NCI-H146 (cell line): ENCODE results near the gene RAD51B.

Experiments used
- DNase-seq: peaks from one replicate; lab custom pipeline; 2025; lab: John Stamatoyannopoulos, UW

Gene RAD51B

DNA sequence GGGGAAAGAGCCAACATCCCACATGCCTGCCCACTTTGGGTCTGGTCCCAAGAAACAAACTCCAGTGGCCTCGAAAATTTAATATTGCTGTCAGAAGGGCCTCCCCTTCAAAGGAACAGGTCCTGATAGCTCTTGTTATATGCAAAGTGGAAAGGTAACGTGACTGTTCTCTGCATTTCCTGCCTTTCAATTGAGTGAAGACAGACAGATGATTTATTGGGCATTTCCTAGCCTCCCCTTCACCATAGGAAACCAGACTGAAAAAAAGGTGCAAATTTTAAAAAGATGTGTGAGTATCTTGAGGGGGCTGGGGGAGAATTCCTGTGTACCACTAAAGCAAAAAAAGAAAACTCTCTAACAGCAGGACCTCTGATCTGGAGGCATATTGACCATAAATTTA is 738.1 kb downstream of the RAD51B start:
- DNase-seq, result no peak

DNA sequence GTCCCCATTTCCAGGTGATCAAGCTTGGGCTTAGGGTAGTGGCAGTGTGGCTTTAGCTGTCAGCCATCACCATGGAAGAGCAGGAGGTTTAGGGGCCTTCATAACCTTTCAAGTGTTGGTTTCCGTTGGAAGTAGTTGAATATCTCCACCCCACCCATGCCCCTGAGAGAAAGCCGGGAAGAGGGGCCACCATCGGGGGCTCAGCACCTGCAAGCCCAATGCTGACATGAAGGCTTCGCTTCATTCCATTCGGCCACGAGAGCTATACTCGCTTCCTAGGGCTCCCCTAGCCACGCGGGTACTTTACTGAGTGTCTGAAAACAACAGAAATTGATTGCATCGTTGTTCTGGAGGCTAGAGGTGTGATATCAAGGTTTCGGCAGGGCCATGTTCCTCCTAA is 738.5 kb downstream of the RAD51B start:
- no peak for DNase-seq

DNA sequence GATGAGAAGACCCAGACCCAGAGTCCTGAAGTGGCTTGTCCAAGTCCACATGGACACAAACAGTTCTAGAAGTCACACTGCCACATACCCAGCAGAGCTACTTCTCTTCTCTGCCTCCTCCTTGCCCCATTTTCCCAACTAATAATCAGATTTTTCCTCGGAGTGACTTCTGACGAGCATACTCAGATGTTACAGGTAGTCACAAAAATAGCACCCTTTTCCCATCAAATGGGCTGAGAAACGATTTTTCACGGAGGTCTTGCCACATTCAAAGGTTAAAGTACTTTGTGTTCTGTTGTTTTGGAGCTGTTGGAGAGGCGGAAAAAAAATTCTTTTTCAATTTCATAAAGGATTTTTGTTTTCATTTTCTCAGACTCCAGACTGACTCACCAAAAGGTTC is 740.4 kb downstream of the RAD51B start:
- no peak for DNase-seq

DNA sequence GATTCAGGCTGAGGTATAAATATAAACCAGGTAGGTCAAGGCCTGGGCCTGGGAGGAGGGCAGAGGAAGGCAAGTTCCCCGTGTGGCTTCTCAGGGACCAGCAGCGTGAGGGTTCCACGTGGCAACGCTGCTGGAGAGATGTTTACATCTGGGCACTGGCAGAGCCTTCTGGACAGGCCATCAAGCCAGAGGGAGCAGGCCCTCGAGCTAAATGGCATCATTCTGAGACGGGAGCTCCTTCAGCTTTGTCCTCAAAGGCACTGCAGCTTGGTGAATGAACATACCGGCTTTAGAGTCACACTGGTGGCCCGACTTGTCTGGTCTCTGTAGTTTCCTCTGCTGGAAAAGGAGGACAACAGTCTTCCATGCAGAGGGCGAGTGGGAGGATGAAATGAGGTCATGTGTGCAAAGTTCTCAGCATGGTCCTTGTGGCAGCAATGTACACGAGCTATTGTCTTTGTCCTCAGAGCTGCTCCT is 742.0 kb downstream of the RAD51B start:
- DNase-seq, result no peak

DNA sequence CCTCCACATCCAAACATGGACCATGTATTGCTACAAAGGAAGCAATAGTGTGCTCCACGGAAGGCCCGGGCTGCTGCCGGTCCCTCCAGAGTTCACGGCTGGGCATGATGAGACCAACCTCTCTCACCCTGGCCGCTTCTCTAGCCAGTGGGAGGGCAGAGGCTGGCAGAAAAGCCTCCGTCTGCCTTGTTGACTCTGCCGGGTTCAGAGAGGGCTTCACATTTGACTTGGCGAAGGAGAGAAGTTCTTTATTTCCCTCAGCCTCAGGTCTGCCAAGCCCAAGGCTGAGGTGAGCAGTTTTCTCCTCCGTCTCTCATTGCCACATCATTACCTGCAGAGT is 743.3 kb downstream of the RAD51B start:
- DNase-seq, result no peak

DNA sequence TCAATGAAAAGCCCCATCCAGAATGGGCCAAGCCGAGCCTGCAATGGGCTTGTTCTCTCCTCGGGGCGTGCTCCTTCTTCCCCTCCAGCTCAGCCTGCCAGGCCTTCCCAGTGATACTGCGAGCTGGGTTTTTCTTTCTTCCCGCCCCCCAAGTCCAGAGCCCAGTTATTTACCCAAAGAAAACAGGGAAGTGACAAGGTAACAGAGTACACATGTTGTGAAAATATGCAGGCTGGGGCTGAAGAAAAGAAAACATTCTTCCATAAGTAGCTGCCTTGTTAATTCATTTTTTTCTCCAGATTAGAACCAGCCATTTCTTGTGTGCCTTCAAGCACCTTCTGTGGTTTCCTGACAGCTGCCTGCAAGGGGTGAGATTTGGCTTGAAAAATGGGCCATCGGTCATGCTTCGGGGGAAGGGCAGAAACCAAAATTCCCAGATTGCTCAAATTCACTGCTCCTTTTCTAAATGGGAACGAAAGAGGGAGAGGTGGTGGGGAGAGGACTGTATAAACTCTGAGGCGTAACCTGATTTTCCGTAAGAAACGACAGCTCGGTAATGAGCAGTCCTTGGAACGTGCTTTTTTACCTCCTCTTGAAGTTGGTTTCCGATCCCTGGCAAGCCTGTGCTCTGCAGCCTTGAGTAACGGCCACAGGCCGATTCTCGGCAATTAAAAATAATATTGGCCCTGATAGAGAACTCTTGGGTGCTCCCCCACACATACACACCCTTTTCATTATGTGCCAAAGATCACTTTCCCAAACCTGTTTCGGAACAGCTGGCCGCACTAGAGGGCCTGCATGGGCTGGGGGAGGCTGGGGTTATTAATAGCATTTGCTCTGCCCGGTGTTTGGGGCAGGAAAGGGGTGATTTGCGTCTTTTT is 743.9 kb downstream of the RAD51B start:
- no peak for DNase-seq

DNA sequence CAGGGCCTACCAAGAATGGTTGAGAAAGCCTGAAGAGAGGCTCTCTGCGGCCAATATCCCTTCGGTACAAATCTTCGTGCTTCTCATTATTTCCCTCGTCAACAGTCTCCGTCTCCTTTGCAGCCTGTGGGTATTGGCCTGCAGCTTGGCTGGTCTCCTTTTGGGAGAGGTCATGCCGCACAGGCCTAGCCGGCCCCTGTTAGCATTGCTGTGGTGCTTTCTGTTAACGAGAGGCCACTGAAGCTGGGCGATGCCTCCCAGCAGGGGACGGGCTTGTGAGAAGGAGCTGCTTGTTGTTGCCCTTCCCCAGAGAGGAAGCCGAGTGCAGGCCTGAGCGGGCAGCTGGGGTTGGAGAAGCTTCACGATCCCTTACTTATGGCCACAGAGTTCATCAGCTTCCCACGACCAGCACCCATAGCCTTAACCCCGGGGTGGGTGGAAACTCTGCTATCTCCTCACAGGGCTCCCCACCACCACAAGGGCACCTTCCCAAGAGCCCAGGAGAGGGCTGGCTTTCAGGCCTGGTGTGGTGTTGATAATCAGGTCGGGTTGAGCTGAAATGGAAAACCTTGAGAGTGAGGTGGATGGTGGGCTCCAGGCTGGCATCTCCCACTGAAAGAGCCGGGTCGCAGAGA is 744.7 kb downstream of the RAD51B start:
- no peak for DNase-seq

DNA sequence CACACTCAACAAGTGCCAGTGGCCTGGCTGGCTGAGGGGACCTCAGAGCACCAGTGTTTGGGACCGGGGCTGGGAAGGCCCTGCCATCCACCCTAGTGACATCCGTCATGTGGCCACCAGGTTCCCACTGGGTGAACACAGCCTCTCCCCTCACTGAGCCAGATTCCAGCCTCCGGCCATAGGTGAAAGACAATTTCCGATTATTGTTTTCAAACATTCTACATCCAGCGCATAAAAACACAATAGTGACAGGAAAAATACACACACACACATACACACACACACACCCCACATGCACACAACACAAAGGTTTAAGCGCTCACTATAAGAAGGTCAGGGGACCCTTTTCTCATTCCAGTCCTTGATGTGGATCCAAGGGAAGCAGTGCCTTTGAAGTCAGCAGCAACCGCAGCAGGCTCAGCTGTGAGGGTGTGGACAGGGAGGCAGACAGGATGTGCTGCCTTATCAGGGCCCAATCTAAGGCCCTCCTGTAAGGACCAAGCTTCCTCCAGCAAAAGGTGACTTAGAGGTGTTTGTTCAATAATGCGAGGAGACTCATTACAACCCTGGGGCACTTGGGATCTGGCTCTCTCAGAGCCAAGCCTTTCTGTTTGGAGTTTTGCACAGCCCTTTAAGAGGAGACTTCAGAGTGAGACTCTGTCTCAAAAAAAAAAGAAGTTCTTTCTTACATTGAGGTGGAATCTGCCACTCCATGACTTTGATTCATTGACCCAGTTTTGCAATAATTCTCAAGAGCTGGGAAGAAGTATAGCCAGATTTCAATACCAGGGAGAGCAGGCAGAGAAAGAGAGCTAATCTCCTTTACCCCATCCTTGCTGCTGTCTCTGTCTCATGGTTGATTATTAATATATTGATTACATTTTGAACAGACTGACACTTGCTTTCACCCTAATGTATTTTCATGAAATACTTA is 745.5 kb downstream of the RAD51B start:
- DNase-seq, result no peak

DNA sequence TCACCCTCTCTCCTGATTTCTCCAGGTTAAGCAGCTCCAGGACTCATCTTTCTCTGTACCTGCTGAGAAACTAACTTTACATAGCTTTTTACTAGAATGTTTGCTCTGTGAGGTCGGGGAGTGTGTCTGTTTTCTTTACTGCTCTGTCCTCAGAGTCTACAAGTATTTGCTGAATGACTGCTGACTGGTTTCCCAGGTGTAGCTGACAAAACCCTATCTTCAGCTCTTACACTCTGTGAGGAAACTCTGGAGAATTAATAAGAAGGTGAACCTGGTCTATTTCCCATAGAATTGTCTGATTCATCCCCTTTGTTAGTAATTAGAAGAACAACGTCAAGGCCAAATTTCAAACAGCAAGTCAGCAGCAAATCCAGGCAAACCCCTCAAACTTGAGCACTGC is 746.5 kb downstream of the RAD51B start:
- DNase-seq, result no peak

DNA sequence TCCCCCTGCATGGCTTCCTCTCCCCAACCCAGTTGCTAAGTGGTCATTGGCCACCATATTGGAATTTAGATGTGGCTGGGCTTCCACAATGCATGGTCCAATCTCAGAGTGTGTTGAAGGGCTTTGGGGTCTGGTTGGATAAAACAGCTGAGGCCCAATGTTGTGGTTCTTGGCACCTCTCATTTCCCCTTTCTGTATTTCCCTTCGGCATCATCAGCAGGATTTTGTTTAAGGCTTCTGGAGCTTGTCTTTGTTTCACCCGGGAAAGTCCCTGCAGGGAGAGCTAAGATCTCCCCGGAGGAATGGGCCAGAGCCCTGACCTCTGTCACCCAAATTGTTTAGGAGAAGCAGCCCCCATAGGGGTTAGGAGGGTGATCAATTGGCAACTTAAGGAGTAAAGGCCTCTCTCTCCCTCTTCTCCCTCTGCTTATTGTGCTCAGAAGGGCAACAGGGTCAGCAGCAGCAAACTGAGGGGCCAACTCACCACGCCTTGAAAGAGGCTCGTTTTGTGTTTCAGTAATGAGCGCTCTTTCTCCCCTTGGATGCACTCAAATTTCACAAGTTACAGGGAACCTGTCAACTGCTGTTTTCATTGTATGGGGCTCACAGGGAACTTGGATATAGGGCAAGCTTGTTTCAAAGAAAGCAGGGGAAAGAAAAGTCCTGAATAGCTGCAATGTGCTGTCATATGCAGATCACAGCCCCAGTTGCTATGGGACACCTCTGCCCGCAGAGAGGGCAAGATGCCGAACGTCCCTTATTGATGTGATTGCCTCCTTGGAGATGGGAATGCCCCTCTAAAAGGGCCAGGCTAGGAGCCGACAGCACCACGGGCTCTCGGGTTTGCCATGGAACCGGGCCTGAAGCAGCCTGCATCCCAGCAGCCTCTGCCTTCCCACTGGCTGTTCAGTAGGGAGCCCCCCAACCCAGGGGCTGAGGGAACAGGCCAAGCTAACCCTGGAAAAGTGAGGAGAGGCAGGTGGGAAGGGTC is 749.6 kb downstream of the RAD51B start:
- DNase-seq, result no peak

DNA sequence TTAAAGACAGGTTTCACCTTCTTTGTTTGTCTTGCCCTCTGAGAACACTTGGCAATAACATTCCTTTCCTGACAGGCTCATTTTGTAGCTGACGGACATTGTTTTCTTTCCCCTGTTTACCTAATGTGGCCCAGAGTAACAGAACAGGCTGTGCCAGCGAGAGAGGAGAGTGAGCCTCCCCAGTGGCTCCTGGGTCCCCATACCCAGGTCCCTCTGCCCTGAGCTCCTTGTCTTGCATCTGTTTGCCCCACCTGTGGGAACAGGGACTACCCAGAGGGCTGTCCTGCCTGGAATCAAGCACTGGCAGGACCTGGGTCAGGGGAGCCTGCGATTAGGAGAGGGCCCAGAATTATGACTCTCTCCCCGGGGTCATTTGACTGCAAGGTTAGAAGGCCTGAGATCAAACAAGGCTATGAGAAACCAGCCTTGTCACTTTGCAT is 750.4 kb downstream of the RAD51B start:
- DNase-seq, result no peak

DNA sequence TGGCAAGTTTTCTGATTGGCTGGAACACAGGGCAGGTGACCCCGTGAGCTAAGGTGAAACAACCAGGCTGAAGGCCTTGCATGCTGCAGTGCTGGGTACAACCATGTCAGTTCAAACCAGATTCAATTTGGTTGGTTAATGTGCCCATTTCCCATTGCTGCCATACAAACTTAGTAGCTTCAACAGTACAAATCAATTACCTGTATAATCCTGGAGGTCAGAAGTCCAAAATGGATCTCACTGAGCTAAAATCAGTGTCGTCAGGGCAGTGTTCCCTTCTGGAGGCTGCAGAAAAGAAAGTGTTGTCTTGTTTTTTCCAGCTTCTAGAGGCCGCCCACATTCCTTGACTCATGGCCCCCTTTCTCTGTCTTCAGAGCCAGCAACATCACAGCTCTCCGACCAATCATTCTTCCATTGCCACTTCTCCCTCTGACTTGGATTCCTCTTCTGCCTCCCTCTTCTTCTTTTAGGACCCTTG is 751.6 kb downstream of the RAD51B start:
- no peak for DNase-seq

DNA sequence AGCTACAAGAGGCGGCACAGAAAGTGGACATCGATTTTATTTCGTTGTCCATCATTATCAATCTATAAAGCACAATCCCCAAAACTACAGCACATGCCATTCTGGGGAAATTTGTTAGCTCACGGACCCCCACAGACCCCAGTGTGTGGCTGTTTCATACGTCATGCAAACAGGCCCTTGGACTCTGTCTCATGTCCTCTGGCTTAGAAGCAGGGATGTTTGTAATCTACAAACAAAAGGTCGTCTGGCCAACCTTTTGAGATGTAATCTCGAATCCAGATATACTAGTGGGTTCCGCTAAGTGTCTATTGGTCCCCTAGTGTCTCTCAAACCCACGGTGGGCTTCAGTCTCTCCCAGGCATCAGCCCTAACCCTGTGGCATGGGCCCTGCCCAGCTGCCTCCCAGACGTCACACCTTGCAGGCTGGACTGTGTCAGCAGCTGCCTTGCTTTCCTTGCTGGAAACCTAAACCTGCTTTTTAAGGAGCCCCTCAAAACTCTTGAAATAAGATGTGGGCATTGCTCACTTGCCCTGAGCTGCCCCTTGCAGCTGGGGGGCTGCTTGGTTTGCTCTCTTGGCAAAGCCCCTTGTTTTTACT is 752.4 kb downstream of the RAD51B start:
- no peak for DNase-seq

DNA sequence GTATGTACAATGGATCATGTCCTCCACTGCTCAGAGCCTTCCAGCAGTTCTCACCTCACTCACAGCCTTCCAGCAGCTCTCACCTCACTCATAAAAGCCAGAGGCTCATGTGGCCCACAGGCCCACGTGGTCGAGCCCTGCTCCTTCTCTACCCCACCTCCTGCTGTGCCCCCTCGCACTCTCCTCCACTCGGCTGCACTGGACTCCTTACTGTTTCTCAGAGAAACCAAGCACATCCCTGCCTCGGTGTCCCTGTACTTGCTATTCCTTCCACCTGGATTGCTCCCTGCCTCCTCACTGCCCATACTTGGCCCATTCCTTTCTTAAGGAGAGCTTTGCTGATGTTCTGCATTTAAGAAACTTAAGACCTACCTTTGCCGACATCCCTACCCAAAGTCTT is 753.5 kb downstream of the RAD51B start:
- DNase-seq, result no peak

DNA sequence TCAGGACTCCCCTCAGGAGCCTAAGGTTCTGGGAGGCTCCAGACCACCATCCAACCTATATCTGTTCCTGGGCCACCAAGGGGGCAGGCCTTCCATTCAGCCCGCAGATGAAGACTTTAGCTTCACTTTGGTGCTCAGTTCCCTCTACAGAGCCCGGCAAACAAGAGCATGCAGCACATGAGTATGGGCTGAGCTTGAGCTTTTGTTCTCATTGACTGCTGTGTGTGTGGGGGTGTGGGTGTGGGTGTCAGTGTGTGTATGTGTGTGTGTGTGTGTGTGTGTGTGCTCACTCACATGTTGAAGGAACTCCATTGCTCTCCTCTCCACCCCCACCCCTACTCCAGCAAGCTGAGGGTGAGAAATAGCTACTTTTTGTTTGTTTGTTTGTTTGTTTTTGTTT is 754.1 kb downstream of the RAD51B start:
- DNase-seq, result no peak

DNA sequence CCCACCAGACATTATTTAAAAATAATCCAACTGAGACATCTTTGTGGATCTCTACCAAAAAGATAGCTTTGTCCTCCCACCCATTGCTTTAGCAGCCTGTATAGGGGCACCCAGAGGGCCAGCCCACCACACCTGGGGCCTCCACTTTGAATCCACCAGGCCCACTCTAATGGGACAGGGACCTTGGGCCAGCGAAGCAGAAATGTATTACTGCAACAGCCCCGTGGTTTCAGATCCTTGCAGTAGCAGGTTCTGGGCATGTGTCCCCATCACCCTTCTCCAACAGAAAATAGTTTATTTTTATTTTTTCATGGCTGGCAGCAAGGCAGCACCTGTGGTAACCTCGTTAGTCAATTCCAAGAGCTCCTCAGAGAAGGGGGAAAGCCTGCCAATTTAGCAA is 754.9 kb downstream of the RAD51B start:
- no peak for DNase-seq

DNA sequence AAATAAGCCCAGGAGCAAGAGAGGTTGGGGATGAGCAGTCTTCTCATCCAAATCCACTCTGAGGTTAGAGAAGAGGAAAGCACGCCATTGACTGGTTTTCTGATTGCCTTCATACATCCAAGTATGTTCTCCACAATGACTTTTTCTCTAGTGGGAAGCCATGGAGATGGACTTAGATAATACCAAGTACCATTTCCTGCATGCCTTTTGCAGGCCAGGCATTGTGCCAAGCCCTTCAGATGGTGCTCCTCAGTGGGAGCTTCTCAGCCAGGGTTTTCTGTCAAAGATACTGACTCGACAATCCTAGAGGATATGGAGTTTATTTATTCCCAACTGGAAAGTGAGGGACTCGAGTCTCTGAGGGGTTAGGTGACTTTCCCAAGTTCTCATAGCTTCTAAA is 755.3 kb downstream of the RAD51B start:
- DNase-seq, result no peak

DNA sequence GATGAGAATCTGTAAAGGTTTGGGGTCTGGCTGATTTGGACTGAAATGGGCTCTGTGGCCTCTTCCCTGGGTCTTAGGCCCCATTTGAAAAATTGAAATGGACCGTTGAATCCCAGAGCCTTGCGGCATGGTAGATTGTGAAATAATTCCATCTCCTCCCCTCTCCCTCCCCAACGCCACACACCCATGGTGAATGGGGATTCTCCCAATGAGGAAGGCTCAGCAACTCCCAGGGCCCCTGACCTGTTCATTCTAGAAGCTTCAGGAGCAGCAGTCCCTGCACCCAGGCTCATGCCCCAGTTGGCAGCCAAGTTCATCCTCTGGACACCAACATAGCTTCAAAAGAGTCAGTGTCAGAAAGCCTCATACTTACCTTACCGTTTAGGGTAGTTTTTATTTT is 755.8 kb downstream of the RAD51B start:
- DNase-seq, result no peak

DNA sequence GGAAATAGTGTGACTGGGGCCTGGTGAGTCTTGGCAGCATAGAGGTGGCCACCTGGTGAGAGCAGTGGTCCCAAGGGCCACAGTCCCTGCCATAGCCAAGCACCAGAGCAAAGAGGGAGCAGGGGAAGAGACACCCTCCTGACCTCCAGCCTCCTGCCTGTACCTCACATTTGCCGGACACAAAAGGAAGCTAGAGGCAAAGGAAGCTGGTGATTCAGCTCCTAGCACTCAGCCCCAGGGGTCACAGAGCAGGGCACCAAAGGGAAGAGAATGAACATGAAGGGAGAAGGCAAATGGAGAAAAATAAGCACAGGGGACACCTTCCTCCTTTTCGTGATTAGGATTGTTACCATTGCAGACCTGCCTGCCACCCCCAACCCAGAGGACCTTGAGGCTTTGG is 756.5 kb downstream of the RAD51B start:
- no peak for DNase-seq

DNA sequence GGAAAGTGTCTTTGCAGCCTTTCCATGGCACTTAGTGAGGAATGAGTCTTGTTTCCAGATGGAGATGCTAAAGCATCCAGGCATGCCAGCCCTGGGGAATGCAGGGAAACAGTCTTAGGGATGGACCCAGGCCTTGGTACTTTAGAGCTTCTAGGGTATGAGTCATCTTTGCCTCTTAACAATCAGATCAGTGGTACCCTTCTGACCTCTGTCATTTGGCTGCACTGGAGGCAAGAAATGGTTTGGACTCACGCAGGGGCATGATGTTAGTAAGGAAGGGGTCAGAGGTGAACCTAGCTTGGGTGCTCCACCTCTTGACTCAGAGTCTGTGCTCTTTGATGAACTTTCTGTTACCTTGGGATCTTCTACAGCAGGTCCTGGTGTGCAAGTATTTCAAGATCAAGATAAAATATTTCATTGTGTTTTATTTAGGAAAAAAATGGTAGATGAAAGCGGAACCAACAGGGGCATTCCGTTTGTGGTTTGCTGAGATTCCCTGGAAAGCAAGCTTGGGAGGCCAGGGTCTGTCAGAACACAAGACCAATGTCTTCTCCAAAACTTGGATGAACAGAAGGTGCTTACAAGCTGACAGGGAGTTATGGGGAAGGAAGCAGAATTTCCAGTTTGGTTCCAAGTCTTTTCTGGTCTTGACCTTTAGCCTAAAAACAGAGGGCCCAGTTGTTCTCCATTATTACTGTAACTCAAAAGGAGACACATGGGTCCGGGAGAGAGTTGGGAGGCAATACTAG is 757.1 kb downstream of the RAD51B start:
- DNase-seq, result no peak
